ENCODE results near the gene TRIM67. TPM values are rescaled to one million over a fixed set of nuclear protein-coding genes. Genes with fewer than 3 reads are reported as not detected.

Gene TRIM67
- total RNA-seq, 2 donors from 2014 or later = 0.12 TPM; not detected in 1

GRCh38 chr1:231192620-231193163, 30.8 kb downstream of the TRIM67 start:
- H3K27me3 Mint-ChIP-seq (ENCODE audit: low read depth) = peaks cover 9% of the 10 kb centered on the region
- no peaks in the 10 kb centered on the region for H3K4me1 Mint-ChIP-seq (ENCODE audit: low read depth)
- no peak overlapping the region for H3K4me3 Mint-ChIP-seq
- H3K9me3 Mint-ChIP-seq = peaks cover 0 to 1% of the 10 kb centered on the region in 2 donors
- ATAC-seq (replicated peaks in 1 of 2) = no peak
- H3K36me3 Mint-ChIP-seq (ENCODE audit: insufficient read depth in 2 of 2) = no peaks in the 10 kb centered on the region
- no peak overlapping the region for H3K27ac Mint-ChIP-seq
- no peak for DNase-seq

DNA sequence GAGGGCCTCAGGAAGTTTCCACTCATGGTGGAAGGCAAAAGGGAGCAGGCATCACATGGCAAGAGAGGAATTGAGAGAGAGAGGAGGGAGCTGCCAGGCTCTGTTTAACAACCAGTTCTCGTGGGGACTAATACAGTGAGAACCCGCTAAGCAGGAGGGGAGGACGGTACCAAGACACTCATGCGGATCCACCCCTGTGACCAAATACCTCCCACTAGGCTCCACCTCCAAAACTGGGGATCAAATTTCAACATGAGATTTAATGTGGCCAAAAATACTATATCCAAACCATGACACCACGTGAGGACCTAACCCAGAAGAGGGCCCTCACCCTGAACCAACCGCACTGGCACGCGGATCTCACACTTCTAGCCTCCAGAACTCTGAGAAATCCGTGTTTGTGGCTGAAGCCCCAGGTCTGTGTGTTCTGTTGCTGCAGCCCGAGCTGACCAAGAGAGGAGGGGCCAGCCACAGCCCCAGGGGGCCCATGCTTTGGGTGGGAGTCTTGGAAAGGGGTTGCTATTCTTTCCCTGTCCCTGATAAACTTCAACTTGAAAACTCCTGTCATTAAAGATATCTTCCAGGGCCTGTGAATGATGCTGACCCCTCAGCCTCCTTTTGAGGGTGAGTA, 32.0 kb downstream of the TRIM67 start:
- no peak overlapping the region for H3K4me3 Mint-ChIP-seq
- H3K27me3 Mint-ChIP-seq (ENCODE audit: low read depth) = no peaks in the 10 kb centered on the region
- H3K27ac Mint-ChIP-seq = no peak overlapping the region
- H3K36me3 Mint-ChIP-seq (ENCODE audit: insufficient read depth in 2 of 2) = no peaks in the 10 kb centered on the region
- DNase-seq (no peak), ATAC-seq (replicated peaks in 1 of 2) (no peak)
- H3K4me1 Mint-ChIP-seq (ENCODE audit: low read depth) = no peaks in the 10 kb centered on the region
- peaks cover 0 to 1% of the 10 kb centered on the region in 2 donors for H3K9me3 Mint-ChIP-seq

DNA sequence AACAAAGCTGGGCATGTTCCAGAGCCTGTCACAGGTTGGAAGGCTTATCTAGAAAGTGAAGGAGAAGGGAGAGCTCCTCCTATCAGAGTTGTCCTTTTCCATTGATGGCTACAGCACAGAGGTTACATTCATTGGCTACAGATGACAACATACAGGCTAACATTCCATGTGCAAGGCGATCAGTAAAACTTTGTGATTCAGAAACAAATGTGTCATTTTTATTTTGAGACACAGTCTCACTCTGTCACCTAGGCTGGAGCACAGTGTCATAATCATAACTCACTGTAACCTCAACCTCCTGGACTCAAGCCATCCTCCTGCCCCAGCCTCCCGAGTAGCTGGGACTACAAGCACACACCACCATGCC, 32.6 kb downstream of the TRIM67 start:
- DNase-seq = no peak
- Mint-ChIP-seq H3K27ac (no peak overlapping the region), H3K36me3 (ENCODE audit: insufficient read depth in 2 of 2) (no peaks in the 10 kb centered on the region), H3K27me3 (ENCODE audit: low read depth) (no peaks in the 10 kb centered on the region), H3K4me1 (ENCODE audit: low read depth) (no peaks in the 10 kb centered on the region), H3K4me3 (no peak overlapping the region), H3K9me3 (no peaks in the 10 kb centered on the region)
- no peak for ATAC-seq (replicated peaks in 1 of 2)

GRCh38 chr1:231194843-231195516, 33.1 kb downstream of the TRIM67 start:
- ATAC-seq (replicated peaks in 1 of 2) (no peak), DNase-seq (no peak)
- Mint-ChIP-seq H3K27me3 (ENCODE audit: low read depth) (no peaks in the 10 kb centered on the region), H3K4me3 (no peak overlapping the region), H3K36me3 (ENCODE audit: insufficient read depth in 2 of 2) (no peaks in the 10 kb centered on the region), H3K4me1 (ENCODE audit: low read depth) (no peaks in the 10 kb centered on the region), H3K27ac (no peak overlapping the region), H3K9me3 (no peaks in the 10 kb centered on the region)

GRCh38 chr1:231196307-231196706, 34.4 kb downstream of the TRIM67 start:
- no peak overlapping the region for H3K27ac Mint-ChIP-seq
- DNase-seq (no peak), ATAC-seq (replicated peaks in 1 of 2) (no peak)
- H3K4me1 Mint-ChIP-seq (ENCODE audit: low read depth) = no peaks in the 10 kb centered on the region
- H3K4me3 Mint-ChIP-seq = no peak overlapping the region
- no peaks in the 10 kb centered on the region for H3K36me3 Mint-ChIP-seq (ENCODE audit: insufficient read depth in 2 of 2)
- no peaks in the 10 kb centered on the region for H3K27me3 Mint-ChIP-seq (ENCODE audit: low read depth)
- H3K9me3 Mint-ChIP-seq = no peaks in the 10 kb centered on the region

GRCh38 chr1:231196728-231197127, 34.9 kb downstream of the TRIM67 start:
- DNase-seq (no peak), ATAC-seq (replicated peaks in 1 of 2) (no peak)
- Mint-ChIP-seq H3K9me3 (peaks cover 0 to 1% of the 10 kb centered on the region in 2 donors), H3K4me3 (no peak overlapping the region), H3K36me3 (ENCODE audit: insufficient read depth in 2 of 2) (no peaks in the 10 kb centered on the region), H3K27me3 (ENCODE audit: low read depth) (peaks cover 3% of the 10 kb centered on the region), H3K4me1 (ENCODE audit: low read depth) (peaks cover 3% of the 10 kb centered on the region), H3K27ac (no peak overlapping the region)

DNA sequence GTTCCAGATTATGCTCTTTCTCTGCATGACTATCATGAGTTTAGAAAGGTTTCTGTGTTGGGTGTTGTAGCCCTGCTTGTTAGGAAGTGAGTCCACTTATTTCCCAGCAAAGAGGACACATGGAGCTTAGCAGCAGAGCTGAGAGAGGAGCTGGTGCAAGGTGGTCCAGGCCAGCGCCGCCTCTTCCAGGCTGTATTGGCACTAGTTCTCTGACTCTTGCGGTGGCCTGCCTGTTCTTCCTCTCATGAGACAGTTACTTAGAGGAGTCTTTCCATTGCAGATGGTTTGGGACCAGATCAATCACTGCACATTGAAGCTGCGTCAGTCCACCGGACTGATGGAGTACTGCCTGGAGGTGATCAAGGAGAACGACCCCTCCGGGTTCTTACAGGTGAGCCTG, 38.0 kb downstream of the TRIM67 start:
- Mint-ChIP-seq H3K4me1 (ENCODE audit: low read depth) (peaks cover 8% of the 10 kb centered on the region), H3K4me3 (no peak overlapping the region), H3K27me3 (ENCODE audit: low read depth) (peaks cover 11% of the 10 kb centered on the region), H3K27ac (no peak overlapping the region), H3K9me3 (peaks cover 0 to 2% of the 10 kb centered on the region in 2 donors), H3K36me3 (ENCODE audit: insufficient read depth in 2 of 2) (no peaks in the 10 kb centered on the region)
- ATAC-seq (replicated peaks in 1 of 2) (no peak), DNase-seq (no peak)

GRCh38 chr1:231200388-231201031, 38.7 kb downstream of the TRIM67 start:
- Mint-ChIP-seq H3K27ac (no peak overlapping the region), H3K9me3 (peaks cover 0 to 2% of the 10 kb centered on the region in 2 donors), H3K4me3 (no peak overlapping the region), H3K27me3 (ENCODE audit: low read depth) (peaks cover 11% of the 10 kb centered on the region), H3K36me3 (ENCODE audit: insufficient read depth in 2 of 2) (no peaks in the 10 kb centered on the region), H3K4me1 (ENCODE audit: low read depth) (peaks cover 8% of the 10 kb centered on the region)
- ATAC-seq (replicated peaks in 1 of 2) = no peak
- DNase-seq = no peak

GRCh38 chr1:231201375-231201978, 39.6 kb downstream of the TRIM67 start:
- Mint-ChIP-seq H3K36me3 (ENCODE audit: insufficient read depth in 2 of 2) (no peaks in the 10 kb centered on the region), H3K9me3 (peaks cover 0 to 2% of the 10 kb centered on the region in 2 donors), H3K27me3 (ENCODE audit: low read depth) (peaks cover 11% of the 10 kb centered on the region), H3K27ac (no peak overlapping the region), H3K4me3 (no peak overlapping the region), H3K4me1 (ENCODE audit: low read depth) (peaks cover 8% of the 10 kb centered on the region)
- no peak for ATAC-seq (replicated peaks in 1 of 2)
- no peak for DNase-seq

GRCh38 chr1:231201979-231202633, 40.2 kb downstream of the TRIM67 start:
- Mint-ChIP-seq H3K27ac (no peak overlapping the region), H3K4me1 (ENCODE audit: low read depth) (peaks cover 8% of the 10 kb centered on the region), H3K9me3 (peaks cover 0 to 2% of the 10 kb centered on the region in 2 donors), H3K4me3 (no peak overlapping the region), H3K27me3 (ENCODE audit: low read depth) (peaks cover 11% of the 10 kb centered on the region), H3K36me3 (ENCODE audit: insufficient read depth in 2 of 2) (no peaks in the 10 kb centered on the region)
- ATAC-seq (replicated peaks in 1 of 2) (no peak), DNase-seq (no peak)

- Mint-ChIP-seq H3K36me3 (ENCODE audit: insufficient read depth in 2 of 2) (no peaks in the 10 kb centered on the region), H3K9me3 (peaks cover 0 to 2% of the 10 kb centered on the region in 2 donors), H3K4me3 (no peak overlapping the region), H3K27me3 (ENCODE audit: low read depth) (peaks cover 11% of the 10 kb centered on the region), H3K27ac (no peak overlapping the region), H3K4me1 (ENCODE audit: low read depth) (peaks cover 8% of the 10 kb centered on the region)
- ATAC-seq (replicated peaks in 1 of 2) (no peak), DNase-seq (no peak)
Observed at GRCh38 chr1:231203259-231204057, 41.6 kb downstream of the TRIM67 start.

GRCh38 chr1:231206856-231207255, 45.0 kb downstream of the TRIM67 start:
- Mint-ChIP-seq H3K36me3 (ENCODE audit: insufficient read depth in 2 of 2) (no peaks in the 10 kb centered on the region), H3K27me3 (ENCODE audit: low read depth) (peaks cover 7% of the 10 kb centered on the region), H3K27ac (no peak overlapping the region), H3K4me1 (ENCODE audit: low read depth) (peaks cover 13% of the 10 kb centered on the region), H3K9me3 (no peaks in the 10 kb centered on the region), H3K4me3 (no peak overlapping the region)
- DNase-seq = no peak
- no peak for ATAC-seq (replicated peaks in 1 of 2)
